ENCODE results near the gene BMAL2.

The BMAL2 gene

GRCh38 chr12:27299102-27299501 lies 33.5 kb upstream of the BMAL2 start:
- peaks cover 5% of the 10 kb centered on the region for H3K4me1 Mint-ChIP-seq

GRCh38 chr12:27300226-27300625 lies 32.4 kb upstream of the BMAL2 start:
- Mint-ChIP-seq H3K4me3 (no peak overlapping the region), H3K36me3 (ENCODE audit: low read depth) (peaks cover 58% of the 10 kb centered on the region), H3K27me3 (ENCODE audit: low read depth, poor library complexity) (no peaks in the 10 kb centered on the region), H3K27ac (no peak overlapping the region), H3K9me3 (peaks cover 12% of the 10 kb centered on the region), H3K4me1 (peaks cover 5% of the 10 kb centered on the region)
- TF ChIP-seq CTCF (IDR thresholded peaks at IDR 0.05) = no peak
- no peak for DNase-seq

More at GRCh38 chr12:27299102-27299501, 33.5 kb upstream of the BMAL2 start:
- peaks cover 62% of the 10 kb centered on the region for H3K36me3 Mint-ChIP-seq (ENCODE audit: low read depth)
- H3K27ac Mint-ChIP-seq = no peak overlapping the region
- no peak for TF ChIP-seq CTCF (IDR thresholded peaks at IDR 0.05)
- DNase-seq = no peak
- peaks cover 12% of the 10 kb centered on the region for H3K9me3 Mint-ChIP-seq
- H3K27me3 Mint-ChIP-seq (ENCODE audit: low read depth, poor library complexity) = no peaks in the 10 kb centered on the region
- H3K4me3 Mint-ChIP-seq = no peak overlapping the region

GRCh38 chr12:27303139-27304111 lies 29.2 kb upstream of the BMAL2 start:
- Mint-ChIP-seq H3K27ac (peak overlapping the region; percentile 47), H3K4me1 (peaks cover 3% of the 10 kb centered on the region), H3K4me3 (no peak overlapping the region), H3K9me3 (peaks cover 9% of the 10 kb centered on the region), H3K27me3 (ENCODE audit: low read depth, poor library complexity) (no peaks in the 10 kb centered on the region), H3K36me3 (ENCODE audit: low read depth) (peaks cover 47% of the 10 kb centered on the region)
- no peak for TF ChIP-seq CTCF (IDR thresholded peaks at IDR 0.05)
- DNase-seq = no peak

- TF ChIP-seq CTCF (IDR thresholded peaks at IDR 0.05) = no peak
- no peak overlapping the region for H3K27ac Mint-ChIP-seq
- no peaks in the 10 kb centered on the region for H3K27me3 Mint-ChIP-seq (ENCODE audit: low read depth, poor library complexity)
- H3K36me3 Mint-ChIP-seq (ENCODE audit: low read depth) = peaks cover 40% of the 10 kb centered on the region
- H3K4me3 Mint-ChIP-seq = no peak overlapping the region
- H3K9me3 Mint-ChIP-seq = no peaks in the 10 kb centered on the region
- no peaks in the 10 kb centered on the region for H3K4me1 Mint-ChIP-seq
- DNase-seq = no peak
Measured at GRCh38 chr12:27304856-27305255, 27.8 kb upstream of the BMAL2 start.

- peaks cover 36% of the 10 kb centered on the region for H3K36me3 Mint-ChIP-seq (ENCODE audit: low read depth)
- H3K27me3 Mint-ChIP-seq (ENCODE audit: low read depth, poor library complexity) = no peaks in the 10 kb centered on the region
- peak; percentile 56 for TF ChIP-seq CTCF (IDR thresholded peaks at IDR 0.05)
- no peaks in the 10 kb centered on the region for H3K4me1 Mint-ChIP-seq
- no peak for DNase-seq
- H3K4me3 Mint-ChIP-seq = no peak overlapping the region
- H3K27ac Mint-ChIP-seq = no peak overlapping the region
- no peaks in the 10 kb centered on the region for H3K9me3 Mint-ChIP-seq
Measured at GRCh38 chr12:27305673-27306456, 26.8 kb upstream of the BMAL2 start.

All from nephron progenitor cell (in vitro differentiated cells).